Panc1 (cell line): ENCODE measurements around the gene RABEP2.

Experiments used
- POLR2AphosphoS5 ChIP-seq: IDR thresholded peaks from 2 replicates; pipeline ENCODE4 v1.6.1; 2012; ENCODE audit warnings: mild to moderate bottlenecking, low read depth, low read length, moderate library complexity
- TCF7L2 ChIP-seq: IDR thresholded peaks from 2 replicates; pipeline ENCODE4 v1.6.1; 2011; ENCODE audit warnings: mild to moderate bottlenecking, low read depth, low read length, inconsistent platforms
- TF ChIP-seq, protein P1 (sequence below): fragments of 450-650 bp; IDR thresholded peaks from 2 replicates; pipeline ENCODE4 v1.5.1; 2017; ENCODE audit warnings: mild to moderate bottlenecking

DNA sequence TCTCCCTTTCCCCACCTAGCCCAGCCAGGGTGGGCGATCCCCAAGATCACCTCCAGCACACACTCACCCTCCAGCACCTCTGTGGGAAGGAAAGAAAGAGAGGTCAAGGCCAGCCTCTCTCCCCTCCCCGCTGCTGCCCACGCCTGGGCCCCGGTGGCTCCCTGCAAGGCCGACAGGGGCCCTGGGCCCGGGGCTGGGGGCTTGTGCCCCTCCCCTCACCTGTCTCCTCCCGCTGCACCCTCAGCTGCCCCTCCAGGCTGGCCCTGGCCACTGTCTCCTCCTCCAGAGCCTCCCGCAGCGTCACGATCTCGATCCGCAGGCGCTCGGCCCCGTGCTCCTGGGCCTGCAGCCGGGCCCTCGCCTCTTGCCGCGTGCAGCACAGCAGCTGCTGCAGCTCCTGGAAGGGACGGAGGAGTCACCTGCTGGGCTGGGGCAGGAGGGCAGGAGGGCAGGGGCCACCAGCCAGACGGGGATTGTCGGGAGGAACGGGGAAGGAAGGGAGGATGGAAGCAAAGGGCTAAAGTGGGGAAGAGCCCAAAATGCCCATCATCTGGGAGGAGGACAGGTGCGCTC is 19.2 kb downstream of the RABEP2 start:
- TF ChIP-seq POLR2AphosphoS5 = no peak
- TF ChIP-seq, protein P1, sequence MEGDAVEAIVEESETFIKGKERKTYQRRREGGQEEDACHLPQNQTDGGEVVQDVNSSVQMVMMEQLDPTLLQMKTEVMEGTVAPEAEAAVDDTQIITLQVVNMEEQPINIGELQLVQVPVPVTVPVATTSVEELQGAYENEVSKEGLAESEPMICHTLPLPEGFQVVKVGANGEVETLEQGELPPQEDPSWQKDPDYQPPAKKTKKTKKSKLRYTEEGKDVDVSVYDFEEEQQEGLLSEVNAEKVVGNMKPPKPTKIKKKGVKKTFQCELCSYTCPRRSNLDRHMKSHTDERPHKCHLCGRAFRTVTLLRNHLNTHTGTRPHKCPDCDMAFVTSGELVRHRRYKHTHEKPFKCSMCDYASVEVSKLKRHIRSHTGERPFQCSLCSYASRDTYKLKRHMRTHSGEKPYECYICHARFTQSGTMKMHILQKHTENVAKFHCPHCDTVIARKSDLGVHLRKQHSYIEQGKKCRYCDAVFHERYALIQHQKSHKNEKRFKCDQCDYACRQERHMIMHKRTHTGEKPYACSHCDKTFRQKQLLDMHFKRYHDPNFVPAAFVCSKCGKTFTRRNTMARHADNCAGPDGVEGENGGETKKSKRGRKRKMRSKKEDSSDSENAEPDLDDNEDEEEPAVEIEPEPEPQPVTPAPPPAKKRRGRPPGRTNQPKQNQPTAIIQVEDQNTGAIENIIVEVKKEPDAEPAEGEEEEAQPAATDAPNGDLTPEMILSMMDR = no peak
- no peak for TF ChIP-seq TCF7L2
